HG03442 (cell line): ENCODE measurements around the gene NRTN.
"Not testable (repeated sequence)": the region's sequence is repeated elsewhere in the genome, so short reads cannot be mapped to it uniquely, and the experiment has no call there.

Source experiments
- ATAC-seq: cut with Tn5 transposase; IDR thresholded peaks from one replicate; pipeline ENCODE4 v1.9.1; 2021; ENCODE audit warnings: mild to moderate bottlenecking, moderate library complexity; ENCODE audit not compliant: unreplicated experiment

NRTN gene

GRCh38 chr19:5832527-5833216, 27.8 kb downstream of the NRTN start:
- ATAC-seq, result no peak

- no peak for ATAC-seq
These were observed 33.0 kb downstream of the NRTN start for GRCh38 chr19:5837761-5838352.

- no peak for ATAC-seq
These were observed 33.6 kb downstream of the NRTN start for GRCh38 chr19:5838353-5839064.

- no peak for ATAC-seq
These were observed 34.5 kb downstream of the NRTN start, which contains the start of gene FUT6 for GRCh38 chr19:5839065-5840017. Gene FUT6, minus strand, starts transcription at chr19:5839702. Its CDS starts 7,135 bp downstream, at chr19:5832567.

- ATAC-seq, result not testable (repeated sequence)
These were observed 36.9 kb downstream of the NRTN start for GRCh38 chr19:5841735-5842111.

- no peak for ATAC-seq
These were observed 38.5 kb downstream of the NRTN start for GRCh38 chr19:5843295-5843927.

GRCh38 chr19:5844456-5845433, 39.9 kb downstream of the NRTN start:
- ATAC-seq, result no peak

- not testable (repeated sequence) for ATAC-seq
These were observed 43.0 kb downstream of the NRTN start for GRCh38 chr19:5847846-5848245.

GRCh38 chr19:5848621-5849020, 43.8 kb downstream of the NRTN start:
- ATAC-seq, result not testable (repeated sequence)

GRCh38 chr19:5850189-5850588, 45.3 kb downstream of the NRTN start:
- no peak for ATAC-seq

- no peak for ATAC-seq
These were observed 46.0 kb downstream of the NRTN start for GRCh38 chr19:5850743-5851293.

- no peak for ATAC-seq
These were observed 46.4 kb downstream of the NRTN start, which contains the start of gene FUT3 for GRCh38 chr19:5851302-5851701. Gene FUT3, minus strand, starts transcription at chr19:5851449.

GRCh38 chr19:5854121-5854520, 49.3 kb downstream of the NRTN start:
- not testable (repeated sequence) for ATAC-seq

- not testable (repeated sequence) for ATAC-seq
These were observed 50.3 kb downstream of the NRTN start for GRCh38 chr19:5855151-5855550.

- ATAC-seq, result no peak
These were observed 52.6 kb downstream of the NRTN start for GRCh38 chr19:5857203-5858081.

GRCh38 chr19:5863030-5863665, 58.3 kb downstream of the NRTN start:
- no peak for ATAC-seq

- no peak for ATAC-seq
These were observed 59.3 kb downstream of the NRTN start for GRCh38 chr19:5864013-5864720.
